Brain microvascular endothelial cell (primary cell): ENCODE measurements around the gene LAPTM5.

Experiments used
- DNase-seq: peaks from one replicate; pipeline ENCODE4 v3.0.0-alpha.2; 2020
- H3K27ac ChIP-seq: fragments of 250-450 bp; sonication (Bioruptor Pico); 2 replicates; pipeline ENCODE4 v1.5.1; 2020; ENCODE audit warnings: mild to moderate bottlenecking, moderate library complexity
- H3K27me3 ChIP-seq: fragments of 250-450 bp; sonication (Bioruptor Pico); replicated peaks from 2 replicates; pipeline ENCODE4 v1.5.1; 2020; ENCODE audit warnings: mild to moderate bottlenecking
- H3K36me3 ChIP-seq: fragments of 250-450 bp; sonication (Bioruptor Pico); replicated peaks from 2 replicates; pipeline ENCODE4 v1.5.1; 2020; ENCODE audit warnings: mild to moderate bottlenecking
- H3K4me3 ChIP-seq: 2 replicates; pipeline ENCODE4 v1.5.1; 2011; ENCODE audit warnings: low read depth, mild to moderate bottlenecking, control low read depth, low read length, moderate library complexity
- in situ Hi-C: cut with HindIII; loops from 2 replicates; pipeline ENCODE4 v1.10.0; 2017; ENCODE audit warnings: low sequenced_read_pairs, low pct_ligation_motif_present
- TF ChIP-seq, protein P1 (sequence below): IDR thresholded peaks from 2 replicates; pipeline ENCODE4 v1.5.1; 2011; ENCODE audit warnings: low read depth, mild to moderate bottlenecking, moderate library complexity, low read length, control low read depth, inconsistent platforms; ENCODE audit errors: missing control alignments

LAPTM5 gene

GRCh38 chr1:30740251-30741238, 17.0 kb downstream of the LAPTM5 start:
- Histone ChIP-seq H3K27ac (no peak overlapping the region), H3K36me3 (no peaks in the 10 kb centered on the region), H3K27me3 (no peaks in the 10 kb centered on the region), H3K4me3 (no peak overlapping the region)
- DNase-seq: no peak
- in situ Hi-C loops: no loop called here
- TF ChIP-seq, protein P1, sequence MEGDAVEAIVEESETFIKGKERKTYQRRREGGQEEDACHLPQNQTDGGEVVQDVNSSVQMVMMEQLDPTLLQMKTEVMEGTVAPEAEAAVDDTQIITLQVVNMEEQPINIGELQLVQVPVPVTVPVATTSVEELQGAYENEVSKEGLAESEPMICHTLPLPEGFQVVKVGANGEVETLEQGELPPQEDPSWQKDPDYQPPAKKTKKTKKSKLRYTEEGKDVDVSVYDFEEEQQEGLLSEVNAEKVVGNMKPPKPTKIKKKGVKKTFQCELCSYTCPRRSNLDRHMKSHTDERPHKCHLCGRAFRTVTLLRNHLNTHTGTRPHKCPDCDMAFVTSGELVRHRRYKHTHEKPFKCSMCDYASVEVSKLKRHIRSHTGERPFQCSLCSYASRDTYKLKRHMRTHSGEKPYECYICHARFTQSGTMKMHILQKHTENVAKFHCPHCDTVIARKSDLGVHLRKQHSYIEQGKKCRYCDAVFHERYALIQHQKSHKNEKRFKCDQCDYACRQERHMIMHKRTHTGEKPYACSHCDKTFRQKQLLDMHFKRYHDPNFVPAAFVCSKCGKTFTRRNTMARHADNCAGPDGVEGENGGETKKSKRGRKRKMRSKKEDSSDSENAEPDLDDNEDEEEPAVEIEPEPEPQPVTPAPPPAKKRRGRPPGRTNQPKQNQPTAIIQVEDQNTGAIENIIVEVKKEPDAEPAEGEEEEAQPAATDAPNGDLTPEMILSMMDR: no peak

DNA sequence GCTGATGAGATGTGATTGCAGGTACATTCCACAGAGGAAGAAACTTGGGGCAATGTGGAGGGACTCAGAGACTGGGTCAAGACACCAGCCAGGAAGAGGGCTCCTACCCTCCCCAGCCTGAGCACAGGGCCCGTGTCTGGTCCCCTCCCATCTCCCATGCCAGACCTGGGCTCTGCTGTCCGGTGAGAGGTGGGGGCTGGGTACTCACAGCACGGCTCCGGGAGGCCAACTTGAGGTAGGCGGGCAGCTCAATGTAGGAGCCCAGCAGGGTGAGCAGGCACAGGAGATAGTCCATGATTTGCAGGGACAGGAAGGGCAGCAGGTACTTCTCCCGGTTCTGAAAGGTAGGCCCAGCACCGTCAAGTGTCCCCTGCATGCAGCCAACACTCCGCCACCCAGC, 18.0 kb downstream of the LAPTM5 start:
- in situ Hi-C loops: no loop called here
- Histone ChIP-seq H3K36me3 (no peaks in the 10 kb centered on the region), H3K27me3 (no peaks in the 10 kb centered on the region), H3K4me3 (no peak overlapping the region), H3K27ac (no peak overlapping the region)
- TF ChIP-seq, protein P1: no peak
- no peak for DNase-seq

- no peaks in the 10 kb centered on the region for H3K36me3 ChIP-seq
- in situ Hi-C loops: no loop called here
- H3K4me3 ChIP-seq: no peak overlapping the region
- no peak overlapping the region for H3K27ac ChIP-seq
- no peaks in the 10 kb centered on the region for H3K27me3 ChIP-seq
- no peak for DNase-seq
- TF ChIP-seq, protein P1: no peak
Measured at GRCh38 chr1:30738715-30739559, 18.6 kb downstream of the LAPTM5 start.

DNA sequence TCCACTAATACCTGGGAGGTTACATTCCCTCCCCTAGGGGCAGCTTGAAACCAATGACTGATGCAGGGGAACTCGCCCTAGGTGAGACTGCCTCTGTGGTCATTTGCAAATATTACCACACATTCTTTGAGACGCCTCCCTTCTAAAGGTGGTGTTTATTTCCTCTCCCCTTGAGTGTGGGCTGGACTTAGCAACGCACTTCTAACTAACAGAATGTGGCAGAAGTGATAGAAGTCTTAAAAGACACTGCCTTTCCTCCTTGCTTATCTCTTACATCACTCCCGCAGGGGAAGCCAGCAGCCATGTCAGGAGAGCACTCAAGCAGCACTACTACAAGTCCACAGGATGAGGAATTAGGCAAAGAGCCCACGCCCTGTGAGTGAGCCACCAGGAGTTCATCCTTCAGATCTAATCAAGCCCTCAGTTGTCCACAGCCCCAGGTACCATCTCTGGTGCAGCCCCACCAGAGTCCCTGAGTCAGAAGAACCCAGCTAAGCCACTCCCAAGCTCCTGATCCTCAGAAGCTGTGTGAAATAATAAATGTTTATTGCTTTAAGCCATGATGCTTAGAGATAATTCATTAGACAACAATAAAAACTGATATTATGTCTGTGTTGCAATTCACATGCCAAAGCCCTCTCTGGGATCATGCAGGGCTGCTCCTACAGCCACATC, 19.4 kb downstream of the LAPTM5 start:
- H3K27me3 ChIP-seq: no peaks in the 10 kb centered on the region
- H3K27ac ChIP-seq: no peak overlapping the region
- H3K4me3 ChIP-seq: no peak overlapping the region
- DNase-seq: no peak
- in situ Hi-C loops: no loop called here
- TF ChIP-seq, protein P1: no peak
- H3K36me3 ChIP-seq: no peaks in the 10 kb centered on the region

- Histone ChIP-seq H3K27me3 (no peaks in the 10 kb centered on the region), H3K36me3 (no peaks in the 10 kb centered on the region), H3K4me3 (no peak overlapping the region), H3K27ac (no peak overlapping the region)
- in situ Hi-C loops: no loop called here
- no peak for DNase-seq
- TF ChIP-seq, protein P1: no peak
Measured at GRCh38 chr1:30737357-30738039, 20.1 kb downstream of the LAPTM5 start.
